SKM-1 treated with dmso at 0.1 percent for 144 hours (cell line): ENCODE data around the gene CDKN1A.

ENCODE experiments used
- DNase-seq: peaks from one replicate; lab custom pipeline; 2025; ENCODE audit not compliant: unreplicated experiment; lab: John Stamatoyannopoulos, UW

Gene CDKN1A

DNA sequence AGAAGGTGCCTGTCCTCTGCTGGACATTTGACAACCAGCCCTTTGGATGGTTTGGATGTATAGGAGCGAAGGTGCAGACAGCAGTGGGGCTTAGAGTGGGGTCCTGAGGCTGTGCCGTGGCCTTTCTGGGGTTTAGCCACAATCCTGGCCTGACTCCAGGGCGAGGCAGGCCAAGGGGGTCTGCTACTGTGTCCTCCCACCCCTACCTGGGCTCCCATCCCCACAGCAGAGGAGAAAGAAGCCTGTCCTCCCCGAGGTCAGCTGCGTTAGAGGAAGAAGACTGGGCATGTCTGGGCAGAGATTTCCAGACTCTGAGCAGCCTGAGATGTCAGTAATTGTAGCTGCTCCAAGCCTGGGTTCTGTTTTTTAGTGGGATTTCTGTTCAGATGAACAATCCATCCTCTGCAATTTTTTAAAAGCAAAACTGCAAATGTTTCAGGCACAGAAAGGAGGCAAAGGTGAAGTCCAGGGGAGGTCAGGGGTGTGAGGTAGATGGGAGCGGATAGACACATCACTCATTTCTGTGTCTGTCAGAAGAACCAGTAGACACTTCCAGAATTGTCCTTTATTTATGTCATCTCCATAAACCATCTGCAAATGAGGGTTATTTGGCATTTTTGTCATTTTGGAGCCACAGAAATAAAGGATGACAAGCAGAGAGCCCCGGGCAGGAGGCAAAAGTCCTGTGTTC lies 1.3 kb upstream of the CDKN1A start:
- DNase-seq = no peak

DNA sequence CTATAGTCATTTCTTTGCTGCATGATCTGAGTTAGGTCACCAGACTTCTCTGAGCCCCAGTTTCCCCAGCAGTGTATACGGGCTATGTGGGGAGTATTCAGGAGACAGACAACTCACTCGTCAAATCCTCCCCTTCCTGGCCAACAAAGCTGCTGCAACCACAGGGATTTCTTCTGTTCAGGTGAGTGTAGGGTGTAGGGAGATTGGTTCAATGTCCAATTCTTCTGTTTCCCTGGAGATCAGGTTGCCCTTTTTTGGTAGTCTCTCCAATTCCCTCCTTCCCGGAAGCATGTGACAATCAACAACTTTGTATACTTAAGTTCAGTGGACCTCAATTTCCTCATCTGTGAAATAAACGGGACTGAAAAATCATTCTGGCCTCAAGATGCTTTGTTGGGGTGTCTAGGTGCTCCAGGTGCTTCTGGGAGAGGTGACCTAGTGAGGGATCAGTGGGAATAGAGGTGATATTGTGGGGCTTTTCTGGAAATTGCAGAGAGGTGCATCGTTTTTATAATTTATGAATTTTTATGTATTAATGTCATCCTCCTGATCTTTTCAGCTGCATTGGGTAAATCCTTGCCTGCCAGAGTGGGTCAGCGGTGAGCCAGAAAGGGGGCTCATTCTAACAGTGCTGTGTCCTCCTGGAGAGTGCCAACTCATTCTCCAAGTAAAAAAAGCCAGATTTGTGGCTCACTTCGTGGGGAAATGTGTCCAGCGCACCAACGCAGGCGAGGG lies 594 bp upstream of the CDKN1A start:
- DNase-seq = no peak

DNA sequence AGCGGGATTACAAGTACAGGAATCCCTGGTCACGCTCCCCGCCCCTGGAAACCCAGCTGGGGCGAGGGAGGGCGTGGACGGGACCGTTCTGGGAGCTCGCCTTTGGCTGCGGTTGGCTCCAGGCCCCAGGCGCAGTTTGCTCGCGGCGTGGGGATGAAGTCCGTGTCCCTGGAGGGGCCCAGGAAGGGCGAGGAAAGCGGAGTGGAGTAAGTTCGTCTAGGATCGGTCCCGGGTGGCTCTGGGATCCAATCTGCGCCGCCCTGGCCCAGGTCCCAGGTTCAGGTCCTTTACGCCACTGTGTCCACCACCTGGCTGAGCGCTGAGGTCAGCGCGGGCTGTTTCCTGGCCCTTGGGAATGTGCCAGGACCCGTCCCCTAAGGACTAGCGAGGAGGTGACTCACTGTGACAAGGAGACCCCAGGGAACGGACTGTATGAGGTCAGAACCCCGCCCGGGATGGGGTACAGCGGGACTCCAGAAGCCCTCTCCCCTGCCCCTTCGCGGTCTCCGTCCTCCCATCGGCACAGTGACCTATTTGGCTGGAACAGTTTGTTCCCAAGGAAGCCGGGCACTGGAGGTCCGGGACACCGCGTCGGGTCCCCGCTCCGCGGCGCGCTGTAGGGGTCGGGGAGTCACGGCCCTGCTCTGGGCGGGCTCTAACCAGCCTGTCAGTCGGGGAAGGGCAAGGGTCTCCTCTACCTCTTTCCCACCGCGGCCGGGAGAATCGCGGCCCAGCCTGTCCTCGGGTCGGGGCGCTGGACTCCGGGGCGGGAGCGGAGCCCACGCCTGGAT lies 724 bp downstream of the CDKN1A start:
- no peak for DNase-seq

DNA sequence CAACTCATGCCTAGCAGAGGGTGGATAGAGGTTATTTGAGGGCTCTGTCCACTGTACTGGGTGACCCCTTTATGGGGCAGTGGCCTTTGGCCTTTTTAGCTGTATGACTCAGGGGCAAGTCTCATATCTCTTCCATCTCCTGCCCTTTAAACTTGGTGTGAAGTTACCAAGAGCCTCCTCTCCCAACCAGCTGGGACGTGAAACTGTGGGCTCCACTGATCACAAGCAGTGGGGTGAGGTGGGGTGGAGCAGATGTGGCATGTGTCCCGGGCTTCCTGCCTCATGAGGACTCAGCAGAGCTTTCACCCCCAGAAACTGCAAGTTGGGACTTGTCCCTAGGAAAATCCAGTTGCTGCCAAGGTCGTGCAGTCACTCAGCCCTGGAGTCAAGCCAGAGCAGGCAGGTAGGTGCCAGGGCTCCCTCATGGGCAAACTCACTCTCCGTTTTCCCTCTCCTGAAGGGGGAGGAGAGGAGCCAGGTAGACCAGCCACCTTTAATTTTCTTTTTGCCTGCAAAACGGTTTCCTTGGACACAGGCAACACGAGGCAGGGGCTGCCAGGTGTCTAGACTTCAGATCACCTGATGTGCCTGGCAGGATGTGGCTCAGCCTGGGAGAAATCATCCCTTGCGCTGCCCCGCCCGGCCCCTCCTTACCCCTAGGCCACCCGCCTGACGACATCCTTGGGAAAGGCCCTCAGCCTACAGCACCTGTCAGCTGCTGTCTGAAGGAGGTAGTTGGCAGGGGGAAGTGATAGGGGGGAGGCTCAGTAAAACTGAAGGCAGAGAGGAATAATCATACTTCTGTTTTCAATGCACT lies 4.0 kb downstream of the CDKN1A start:
- DNase-seq = peak; percentile 44

DNA sequence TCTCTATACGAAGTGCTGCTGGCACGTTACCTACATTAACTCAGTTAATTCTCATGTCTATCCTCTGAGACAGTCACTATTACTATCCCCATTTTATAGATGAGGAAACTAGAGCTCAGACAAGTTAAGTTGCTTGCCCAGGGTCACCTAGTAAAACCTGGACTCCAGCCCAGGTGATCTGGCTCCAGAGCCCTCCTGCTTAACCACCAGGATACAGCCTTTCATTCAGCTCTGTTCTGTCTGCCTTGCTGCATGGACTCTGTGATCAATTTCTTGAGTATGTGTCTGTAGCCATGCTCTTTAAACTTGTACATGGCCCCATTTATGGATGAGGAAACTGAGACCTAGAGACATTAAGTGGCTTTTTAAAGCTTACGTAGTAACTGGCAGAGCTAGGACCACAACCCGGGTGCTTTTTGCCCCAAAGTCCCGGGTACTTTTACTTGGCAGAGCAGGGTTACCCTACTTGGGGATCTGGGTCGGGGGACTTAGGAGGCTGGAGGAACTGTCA lies 4.7 kb downstream of the CDKN1A start:
- DNase-seq = no peak

DNA sequence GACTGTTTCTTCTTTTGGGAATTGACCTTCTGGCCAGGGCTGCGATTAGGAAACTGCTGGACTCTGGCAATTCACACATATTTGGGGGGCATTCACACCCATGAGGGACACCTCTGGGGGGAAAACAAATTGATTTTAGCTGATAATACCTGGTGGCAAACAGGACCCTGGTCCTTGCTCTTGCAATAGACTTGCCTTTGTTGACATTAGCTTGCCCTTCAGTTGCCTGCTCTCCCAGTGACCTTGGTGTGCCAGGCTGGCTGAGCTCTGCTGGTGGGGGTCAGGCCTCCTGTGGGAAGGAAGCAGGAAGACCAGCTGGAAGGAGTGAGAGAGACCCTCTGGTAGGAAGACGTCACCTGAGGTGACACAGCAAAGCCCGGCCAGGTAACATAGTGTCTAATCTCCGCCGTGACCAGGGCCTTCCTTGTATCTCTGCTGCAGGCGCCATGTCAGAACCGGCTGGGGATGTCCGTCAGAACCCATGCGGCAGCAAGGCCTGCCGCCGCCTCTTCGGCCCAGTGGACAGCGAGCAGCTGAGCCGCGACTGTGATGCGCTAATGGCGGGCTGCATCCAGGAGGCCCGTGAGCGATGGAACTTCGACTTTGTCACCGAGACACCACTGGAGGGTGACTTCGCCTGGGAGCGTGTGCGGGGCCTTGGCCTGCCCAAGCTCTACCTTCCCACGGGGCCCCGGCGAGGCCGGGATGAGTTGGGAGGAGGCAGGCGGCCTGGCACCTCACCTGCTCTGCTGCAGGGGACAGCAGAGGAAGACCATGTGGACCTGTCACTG lies 5.3 kb downstream of the CDKN1A start:
- DNase-seq = no peak

DNA sequence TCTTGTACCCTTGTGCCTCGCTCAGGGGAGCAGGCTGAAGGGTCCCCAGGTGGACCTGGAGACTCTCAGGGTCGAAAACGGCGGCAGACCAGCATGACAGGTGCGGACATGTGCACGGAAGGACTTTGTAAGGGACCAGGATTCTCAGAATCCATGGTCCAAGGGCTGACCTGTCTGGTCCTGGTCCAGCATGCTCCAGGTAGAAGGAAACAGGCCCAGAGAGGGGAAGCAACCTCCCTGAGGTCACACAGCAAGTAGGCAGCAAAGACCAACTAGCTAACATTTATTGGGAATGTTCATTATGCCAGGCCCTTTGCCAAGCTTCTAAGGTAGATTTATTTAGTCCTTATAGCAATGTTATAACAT lies 5.9 kb downstream of the CDKN1A start:
- no peak for DNase-seq

DNA sequence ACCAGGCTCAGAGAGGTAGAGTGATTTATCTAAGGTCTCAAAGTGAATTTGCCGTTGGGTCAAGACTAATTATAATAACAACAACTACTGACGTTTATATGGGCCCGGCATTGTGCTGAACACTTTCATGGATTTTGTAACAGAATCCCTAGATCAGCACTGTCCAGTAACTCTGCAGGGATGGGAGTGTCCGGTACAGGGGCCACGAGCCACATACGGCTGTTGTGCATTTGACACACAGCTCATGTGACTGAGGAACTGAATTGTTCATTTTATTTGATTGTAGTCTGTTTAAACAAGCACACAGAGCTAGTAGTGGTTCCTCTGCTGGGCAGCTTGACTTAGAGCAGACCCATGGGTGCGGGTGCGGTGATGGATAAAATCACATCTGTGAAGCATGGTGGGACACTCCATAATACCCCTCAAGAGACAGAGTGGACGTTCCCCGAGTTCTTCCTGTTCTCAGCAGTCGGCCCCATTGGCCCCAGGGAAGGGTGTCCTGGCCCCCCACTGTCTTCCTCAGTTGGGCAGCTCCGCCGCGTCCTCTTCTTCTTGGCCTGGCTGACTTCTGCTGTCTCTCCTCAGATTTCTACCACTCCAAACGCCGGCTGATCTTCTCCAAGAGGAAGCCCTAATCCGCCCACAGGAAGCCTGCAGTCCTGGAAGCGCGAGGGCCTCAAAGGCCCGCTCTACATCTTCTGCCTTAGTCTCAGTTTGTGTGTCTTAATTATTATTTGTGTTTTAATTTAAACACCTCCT lies 6.8 kb downstream of the CDKN1A start:
- DNase-seq = no peak

DNA sequence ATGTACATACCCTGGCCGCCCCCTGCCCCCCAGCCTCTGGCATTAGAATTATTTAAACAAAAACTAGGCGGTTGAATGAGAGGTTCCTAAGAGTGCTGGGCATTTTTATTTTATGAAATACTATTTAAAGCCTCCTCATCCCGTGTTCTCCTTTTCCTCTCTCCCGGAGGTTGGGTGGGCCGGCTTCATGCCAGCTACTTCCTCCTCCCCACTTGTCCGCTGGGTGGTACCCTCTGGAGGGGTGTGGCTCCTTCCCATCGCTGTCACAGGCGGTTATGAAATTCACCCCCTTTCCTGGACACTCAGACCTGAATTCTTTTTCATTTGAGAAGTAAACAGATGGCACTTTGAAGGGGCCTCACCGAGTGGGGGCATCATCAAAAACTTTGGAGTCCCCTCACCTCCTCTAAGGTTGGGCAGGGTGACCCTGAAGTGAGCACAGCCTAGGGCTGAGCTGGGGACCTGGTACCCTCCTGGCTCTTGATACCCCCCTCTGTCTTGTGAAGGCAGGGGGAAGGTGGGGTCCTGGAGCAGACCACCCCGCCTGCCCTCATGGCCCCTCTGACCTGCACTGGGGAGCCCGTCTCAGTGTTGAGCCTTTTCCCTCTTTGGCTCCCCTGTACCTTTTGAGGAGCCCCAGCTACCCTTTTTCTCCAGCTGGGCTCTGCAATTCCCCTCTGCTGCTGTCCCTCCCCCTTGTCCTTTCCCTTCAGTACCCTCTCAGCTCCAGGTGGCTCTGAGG lies 7.6 kb downstream of the CDKN1A start:
- DNase-seq = no peak

DNA sequence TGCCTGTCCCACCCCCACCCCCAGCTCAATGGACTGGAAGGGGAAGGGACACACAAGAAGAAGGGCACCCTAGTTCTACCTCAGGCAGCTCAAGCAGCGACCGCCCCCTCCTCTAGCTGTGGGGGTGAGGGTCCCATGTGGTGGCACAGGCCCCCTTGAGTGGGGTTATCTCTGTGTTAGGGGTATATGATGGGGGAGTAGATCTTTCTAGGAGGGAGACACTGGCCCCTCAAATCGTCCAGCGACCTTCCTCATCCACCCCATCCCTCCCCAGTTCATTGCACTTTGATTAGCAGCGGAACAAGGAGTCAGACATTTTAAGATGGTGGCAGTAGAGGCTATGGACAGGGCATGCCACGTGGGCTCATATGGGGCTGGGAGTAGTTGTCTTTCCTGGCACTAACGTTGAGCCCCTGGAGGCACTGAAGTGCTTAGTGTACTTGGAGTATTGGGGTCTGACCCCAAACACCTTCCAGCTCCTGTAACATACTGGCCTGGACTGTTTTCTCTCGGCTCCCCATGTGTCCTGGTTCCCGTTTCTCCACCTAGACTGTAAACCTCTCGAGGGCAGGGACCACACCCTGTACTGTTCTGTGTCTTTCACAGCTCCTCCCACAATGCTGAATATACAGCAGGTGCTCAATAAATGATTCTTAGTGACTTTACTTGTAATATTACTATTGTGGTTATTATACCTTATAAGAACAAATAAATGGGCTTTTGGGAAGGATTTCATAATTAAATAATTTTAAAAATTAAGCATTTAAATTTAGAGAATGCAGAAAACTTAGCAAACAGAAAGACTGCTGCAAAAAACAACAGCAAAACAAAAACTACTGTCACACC lies 8.4 kb downstream of the CDKN1A start:
- DNase-seq = no peak

DNA sequence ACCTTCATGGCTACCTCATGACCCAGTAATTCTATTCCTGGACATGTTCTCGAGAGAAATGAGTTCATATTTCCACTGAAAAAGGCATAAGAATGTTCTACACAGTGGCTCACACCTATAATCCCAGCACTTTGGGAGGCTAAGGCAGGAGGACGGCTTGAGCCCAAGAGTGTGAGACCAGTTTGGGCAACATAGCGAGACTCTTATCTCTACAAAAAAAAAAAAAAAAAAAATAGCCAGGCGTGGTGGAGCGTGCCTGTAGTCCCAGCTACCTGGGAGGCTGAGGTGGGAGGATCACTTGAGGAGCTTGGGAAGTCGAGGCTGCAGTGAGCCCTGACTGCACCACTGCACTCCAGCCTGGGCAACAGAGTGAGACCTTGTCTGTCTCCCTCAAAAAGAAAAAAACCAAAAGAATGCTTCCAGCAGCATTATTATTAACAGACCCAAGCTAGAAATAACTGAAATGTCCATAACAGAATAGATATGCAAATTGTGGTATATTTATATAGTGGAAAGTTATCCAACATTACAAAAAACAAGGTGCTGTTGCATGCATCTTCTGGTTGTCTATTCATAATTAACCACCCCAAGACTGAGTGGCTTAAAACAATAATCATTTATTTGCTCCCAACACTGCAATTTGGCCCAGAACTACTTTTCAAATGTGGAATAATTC lies 9.7 kb downstream of the CDKN1A start:
- no peak for DNase-seq

DNA sequence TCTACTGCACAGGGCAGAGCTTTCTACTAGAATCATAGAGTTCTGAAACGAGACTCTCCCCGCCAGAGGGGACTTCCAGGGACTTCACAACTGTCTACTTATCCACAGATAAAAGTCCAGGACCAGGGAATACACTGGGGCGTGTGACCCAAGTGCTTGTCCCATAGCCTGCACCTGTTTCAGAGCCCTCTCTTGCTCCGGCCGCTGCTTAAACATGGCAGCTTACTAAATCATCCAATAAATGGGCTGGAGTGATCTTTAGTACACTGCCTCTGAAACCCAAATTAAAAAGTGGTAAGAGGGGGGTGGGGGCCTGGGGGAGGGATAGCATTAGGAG lies 10.2 kb downstream of the CDKN1A start:
- no peak for DNase-seq

DNA sequence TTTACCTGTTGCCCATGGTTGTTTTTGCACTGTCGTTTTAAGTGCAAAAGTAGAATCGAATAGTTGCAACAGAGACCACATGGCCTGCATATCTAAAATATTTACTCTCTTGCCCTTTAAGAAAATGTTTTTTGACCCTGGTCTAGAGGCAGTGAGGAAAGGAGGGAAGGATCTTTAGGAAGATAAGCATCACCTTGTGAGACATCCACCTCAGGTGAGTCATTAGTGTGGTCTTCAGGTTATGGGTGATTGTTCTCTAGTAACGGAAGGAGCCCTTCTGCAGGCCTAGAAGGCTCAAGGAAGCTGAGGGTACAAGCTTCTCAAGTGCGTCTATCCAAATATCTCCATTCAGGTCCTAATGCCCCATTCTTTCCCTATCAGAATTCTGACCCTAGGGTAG lies 12.5 kb downstream of the CDKN1A start:
- DNase-seq = no peak

DNA sequence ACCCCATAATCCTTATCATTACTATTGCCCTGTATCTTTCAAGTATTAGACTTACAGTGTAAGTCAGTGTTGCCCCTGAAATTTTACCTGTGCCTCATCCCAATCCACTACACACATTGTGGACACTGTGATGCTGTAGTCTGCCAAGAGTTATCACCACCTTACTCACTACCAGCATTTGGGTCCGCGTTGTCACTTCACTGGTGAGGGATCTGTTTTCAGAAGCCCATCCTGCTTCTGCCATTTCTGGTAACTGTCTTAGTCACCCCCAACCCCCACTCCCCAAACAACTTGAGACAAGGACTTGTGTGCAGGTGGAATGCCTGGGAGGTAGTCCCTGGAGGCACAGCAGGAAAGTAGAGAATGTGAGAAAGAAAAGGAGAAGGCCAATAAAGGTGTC lies 13.1 kb downstream of the CDKN1A start:
- DNase-seq = no peak

DNA sequence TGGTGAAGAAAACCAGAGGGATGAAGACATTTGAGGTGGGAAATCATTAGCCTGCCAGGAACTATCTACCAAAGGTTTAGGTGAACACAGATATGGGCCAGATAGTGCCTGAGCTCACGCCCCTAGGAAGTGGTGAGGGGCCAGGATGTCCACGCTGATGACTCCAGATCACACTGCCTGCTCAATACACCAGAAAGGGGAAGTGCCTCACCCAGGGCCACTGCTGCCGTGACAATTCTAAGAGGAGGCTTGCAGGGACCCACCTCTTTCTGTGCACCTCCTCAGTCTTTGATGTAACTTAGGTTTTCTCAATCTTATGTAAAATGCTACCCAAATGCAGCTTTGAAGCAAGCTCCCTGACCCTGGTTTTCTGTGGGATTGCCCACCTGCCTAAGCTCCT lies 13.7 kb downstream of the CDKN1A start:
- peak; percentile 90 for DNase-seq

DNA sequence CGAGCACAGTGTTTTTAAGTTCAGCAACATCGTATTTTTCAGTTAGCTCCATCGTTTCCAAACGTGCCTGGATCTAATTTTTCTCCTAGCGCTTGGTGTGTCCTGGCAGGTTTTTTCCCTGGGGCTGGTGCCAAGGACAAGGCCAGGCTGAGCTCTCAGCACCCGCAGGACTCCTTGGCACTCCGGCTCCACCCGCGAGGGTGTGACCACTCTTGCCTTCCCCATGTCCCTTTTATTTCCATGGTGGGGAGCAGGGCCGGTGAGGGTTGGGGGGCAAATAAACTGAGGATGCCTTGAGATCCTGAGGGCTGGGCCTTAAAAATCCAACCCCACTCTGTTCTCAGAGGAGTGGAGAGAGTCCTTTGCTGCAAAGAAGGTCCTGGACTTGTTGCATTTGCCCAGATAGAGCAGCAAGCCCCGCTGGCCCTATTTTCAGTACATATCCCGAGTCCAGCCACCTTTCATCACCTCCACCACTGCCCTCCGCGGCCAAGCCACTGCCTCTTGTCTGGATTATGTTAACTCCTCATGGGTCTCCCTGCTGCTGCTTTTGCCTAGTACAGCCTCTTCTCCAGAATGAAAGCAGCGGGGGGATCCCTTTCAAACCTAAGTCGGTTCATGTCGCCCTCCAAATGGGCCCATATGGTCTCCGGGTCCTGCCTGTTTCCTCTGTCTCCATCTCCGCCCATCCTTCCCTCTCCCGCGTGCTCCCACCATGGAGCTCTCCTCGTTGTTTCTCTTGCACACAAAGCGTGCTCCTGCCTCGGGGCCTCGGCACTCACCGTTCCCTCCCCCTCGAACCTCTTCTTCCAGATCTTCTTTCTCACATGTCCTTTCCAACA lies 14.6 kb downstream of the CDKN1A start:
- DNase-seq = no peak

DNA sequence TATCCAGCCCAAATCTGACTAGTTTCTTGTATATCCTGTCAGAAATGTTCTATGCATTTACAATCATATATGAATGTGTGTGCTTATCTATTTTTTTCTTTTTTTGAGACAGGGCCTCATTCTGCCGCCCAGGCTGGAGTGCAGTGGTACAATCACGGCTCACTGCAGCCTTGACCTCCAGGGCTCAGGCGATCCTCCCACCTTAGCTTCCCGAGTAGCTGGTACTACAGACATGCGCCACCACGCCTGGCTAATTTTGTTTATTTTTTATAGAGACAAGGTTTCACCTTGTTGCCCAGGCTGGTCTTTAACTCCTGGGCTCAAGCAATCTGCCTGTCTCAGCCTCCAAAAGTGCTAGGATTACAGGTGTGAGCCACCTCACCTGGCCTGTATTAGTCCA lies 16.1 kb downstream of the CDKN1A start:
- DNase-seq = no peak
